ENCODE results near the gene CCDC171.

DNA sequence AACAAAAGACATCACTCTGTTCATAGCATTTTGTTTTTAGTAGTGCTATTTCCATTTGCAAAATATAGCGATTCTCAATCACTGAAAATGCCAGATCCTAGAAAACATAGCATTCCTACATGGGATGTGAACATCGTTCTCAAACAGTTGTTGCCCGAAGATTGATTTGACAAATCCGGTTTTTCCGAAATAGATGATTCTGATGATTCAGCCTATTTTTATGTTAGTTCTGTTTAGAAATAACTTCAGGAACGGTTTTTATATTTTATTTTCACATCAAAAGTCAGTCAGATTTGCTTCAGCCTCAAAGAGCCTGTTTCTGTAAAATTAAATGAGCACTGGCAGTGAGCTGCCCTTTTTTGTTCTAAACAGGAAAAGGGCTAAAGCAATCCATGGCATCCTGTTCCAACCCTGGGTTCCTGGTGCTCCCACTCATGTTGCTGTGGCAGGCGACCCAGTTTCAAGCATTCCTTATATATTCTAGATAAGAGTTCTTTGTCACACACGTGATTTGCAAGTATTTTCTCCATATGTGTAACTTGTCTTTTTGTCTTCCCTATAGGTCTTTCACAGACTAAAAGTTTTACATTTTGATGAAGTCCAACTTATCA is 27.9 kb upstream of the CCDC171 start:
- TF ChIP-seq, protein P1, sequence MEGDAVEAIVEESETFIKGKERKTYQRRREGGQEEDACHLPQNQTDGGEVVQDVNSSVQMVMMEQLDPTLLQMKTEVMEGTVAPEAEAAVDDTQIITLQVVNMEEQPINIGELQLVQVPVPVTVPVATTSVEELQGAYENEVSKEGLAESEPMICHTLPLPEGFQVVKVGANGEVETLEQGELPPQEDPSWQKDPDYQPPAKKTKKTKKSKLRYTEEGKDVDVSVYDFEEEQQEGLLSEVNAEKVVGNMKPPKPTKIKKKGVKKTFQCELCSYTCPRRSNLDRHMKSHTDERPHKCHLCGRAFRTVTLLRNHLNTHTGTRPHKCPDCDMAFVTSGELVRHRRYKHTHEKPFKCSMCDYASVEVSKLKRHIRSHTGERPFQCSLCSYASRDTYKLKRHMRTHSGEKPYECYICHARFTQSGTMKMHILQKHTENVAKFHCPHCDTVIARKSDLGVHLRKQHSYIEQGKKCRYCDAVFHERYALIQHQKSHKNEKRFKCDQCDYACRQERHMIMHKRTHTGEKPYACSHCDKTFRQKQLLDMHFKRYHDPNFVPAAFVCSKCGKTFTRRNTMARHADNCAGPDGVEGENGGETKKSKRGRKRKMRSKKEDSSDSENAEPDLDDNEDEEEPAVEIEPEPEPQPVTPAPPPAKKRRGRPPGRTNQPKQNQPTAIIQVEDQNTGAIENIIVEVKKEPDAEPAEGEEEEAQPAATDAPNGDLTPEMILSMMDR (IDR thresholded peaks at IDR 0.05), result no peak
- TF ChIP-seq POLR2A (IDR thresholded peaks at IDR 0.05), result no peak

Measured in Peyer's patch (tissue), 4 donors.